Natural killer cell (primary cell): ENCODE data around the gene TES. TPM values are rescaled to one million over a fixed set of nuclear protein-coding genes. Genes with fewer than 3 reads are reported as not detected.

ENCODE experiments used
- ATAC-seq, 3 donors: fragments of 150-1000 bp in 2 of 3; fragments of 200-7000 bp in 1 of 3; cut with Tn5 transposase; 1 replicate in 1 of 3; 2 replicates in 2 of 3; pipeline ENCODE4 v1.10.0; 2021; ENCODE audit warnings: mild to moderate bottlenecking in 2 of 3, moderate library complexity in 2 of 3
- DNase-seq, 2 donors: peaks; one replicate each; pipeline versions ENCODE4 v3.0.0 to v3.0.0-alpha.2; 2013 to 2021; ENCODE audit warnings: mixed read lengths in 1 of 2
- H3K27ac ChIP-seq: one replicate; pipeline ENCODE4 v1.5.1; 2013; ENCODE audit warnings: mild to moderate bottlenecking, low read length
- H3K27me3 ChIP-seq: one replicate; pipeline ENCODE4 v1.6.1; 2013; ENCODE audit warnings: low read length; ENCODE audit not compliant: control insufficient read depth, insufficient read depth
- H3K36me3 ChIP-seq: one replicate; pipeline ENCODE4 v1.6.1; 2013; ENCODE audit warnings: low read length; ENCODE audit not compliant: control insufficient read depth, insufficient read depth
- H3K4me1 ChIP-seq: one replicate; pipeline ENCODE4 v1.6.1; 2013; ENCODE audit warnings: low read length; ENCODE audit not compliant: control insufficient read depth, insufficient read depth
- H3K4me3 ChIP-seq: one replicate; pipeline ENCODE4 v1.5.1; 2013; ENCODE audit warnings: low read length
- H3K9me3 ChIP-seq: one replicate; pipeline ENCODE4 v1.6.1; 2013; ENCODE audit warnings: low read length; ENCODE audit not compliant: control insufficient read depth, insufficient read depth
- H3K27ac Mint-ChIP-seq, 2 donors: one replicate each; pipeline ENCODE4 v1.8.0; 2022; ENCODE audit warnings: mild to moderate bottlenecking in 2 of 2, mixed read lengths in 2 of 2, moderate library complexity in 1 of 2
- H3K27me3 Mint-ChIP-seq, 2 donors: one replicate each; pipeline ENCODE4 v1.8.0; 2022; ENCODE audit warnings: low read depth in 2 of 2, mixed read lengths in 2 of 2
- H3K36me3 Mint-ChIP-seq: one replicate; pipeline ENCODE4 v1.8.0; 2022; ENCODE audit warnings: mixed read lengths
- H3K4me1 Mint-ChIP-seq, 2 donors: one replicate each; pipeline ENCODE4 v1.8.0; 2022; ENCODE audit warnings: mixed read lengths in 2 of 2
- H3K4me3 Mint-ChIP-seq: one replicate; pipeline ENCODE4 v1.8.0; 2022; ENCODE audit warnings: mild to moderate bottlenecking, moderate library complexity, mixed read lengths
- H3K9me3 Mint-ChIP-seq, 2 donors: one replicate each; pipeline ENCODE4 v1.8.0; 2022; ENCODE audit warnings: mixed read lengths in 2 of 2
- WGBS: methylation state at CpG from one replicate; pipeline ENCODE4 v1.1.7; 2013; ENCODE audit warnings: missing lambda C conversion rate; ENCODE audit not compliant: insufficient coverage; 5-methylcytosine and 5-hydroxymethylcytosine counted together
- intact Hi-C: fragments of 100-400 bp; cut with micrococcal nuclease; formaldehyde crosslinking; loops from one replicate; pipeline ENCODE4 v1.14.2; 2022
- total RNA-seq, 4 donors: library from RNA; stranded (reverse); fragments of 120-200 nt in 1 of 4; gene quantifications; one replicate each; pipeline versions ENCODE4 v1.2.3 to v1.2.4, GENCODE V29; 2013 to 2022
- TF ChIP-seq, protein P1 (sequence below): fragments of 200-600 bp; IDR thresholded peaks from one replicate; pipeline ENCODE4 v1.8.0; 2022; ENCODE audit warnings: antibody characterized with exemption

Gene TES
- total RNA-seq, 3 donors from 2014 or later (not counting 1 experiment from before 2014, with no cell fraction given), result 220 to 269 (median 227) TPM

DNA sequence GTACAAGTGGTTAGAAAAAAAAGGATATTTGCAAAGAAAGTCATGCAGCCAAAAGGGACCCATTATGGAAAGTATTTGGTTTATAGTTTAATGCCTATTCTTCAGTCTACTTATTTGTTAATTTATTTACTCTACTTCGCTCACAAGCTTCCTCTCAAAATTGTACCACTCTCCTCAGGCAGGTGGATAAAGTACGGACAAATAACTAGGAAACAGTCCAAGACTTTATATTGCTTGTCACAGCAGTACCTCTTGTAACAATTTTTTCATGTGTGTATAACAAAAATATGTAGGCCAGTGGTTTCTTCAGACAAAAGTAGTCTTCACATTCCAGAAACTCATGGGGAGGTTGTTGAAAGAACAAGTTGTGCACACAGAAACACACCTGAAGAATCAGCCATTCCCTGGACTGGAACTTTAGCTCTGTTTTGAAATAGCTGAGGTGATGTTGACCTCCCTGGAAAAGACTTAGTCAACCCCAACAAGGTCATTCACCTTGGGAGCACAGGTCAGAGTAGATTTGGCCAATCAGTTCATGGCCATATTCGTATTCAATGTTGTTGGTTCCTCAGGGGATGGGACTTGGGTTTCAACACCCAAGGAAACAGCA is 73.4 kb downstream of the TES start:
- H3K36me3 ChIP-seq, result no peaks in the 10 kb centered on the region
- TF ChIP-seq, protein P1, sequence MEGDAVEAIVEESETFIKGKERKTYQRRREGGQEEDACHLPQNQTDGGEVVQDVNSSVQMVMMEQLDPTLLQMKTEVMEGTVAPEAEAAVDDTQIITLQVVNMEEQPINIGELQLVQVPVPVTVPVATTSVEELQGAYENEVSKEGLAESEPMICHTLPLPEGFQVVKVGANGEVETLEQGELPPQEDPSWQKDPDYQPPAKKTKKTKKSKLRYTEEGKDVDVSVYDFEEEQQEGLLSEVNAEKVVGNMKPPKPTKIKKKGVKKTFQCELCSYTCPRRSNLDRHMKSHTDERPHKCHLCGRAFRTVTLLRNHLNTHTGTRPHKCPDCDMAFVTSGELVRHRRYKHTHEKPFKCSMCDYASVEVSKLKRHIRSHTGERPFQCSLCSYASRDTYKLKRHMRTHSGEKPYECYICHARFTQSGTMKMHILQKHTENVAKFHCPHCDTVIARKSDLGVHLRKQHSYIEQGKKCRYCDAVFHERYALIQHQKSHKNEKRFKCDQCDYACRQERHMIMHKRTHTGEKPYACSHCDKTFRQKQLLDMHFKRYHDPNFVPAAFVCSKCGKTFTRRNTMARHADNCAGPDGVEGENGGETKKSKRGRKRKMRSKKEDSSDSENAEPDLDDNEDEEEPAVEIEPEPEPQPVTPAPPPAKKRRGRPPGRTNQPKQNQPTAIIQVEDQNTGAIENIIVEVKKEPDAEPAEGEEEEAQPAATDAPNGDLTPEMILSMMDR, result no peak
- Mint-ChIP-seq H3K36me3 (no peaks in the 10 kb centered on the region), H3K27me3 (peaks cover 3 to 28% of the 10 kb centered on the region in 2 donors), H3K4me3 (no peak overlapping the region), H3K4me1 (no peaks in the 10 kb centered on the region), H3K9me3 (no peaks in the 10 kb centered on the region), H3K27ac (no peak overlapping the region)
- H3K27me3 ChIP-seq, result no peaks in the 10 kb centered on the region
- no peaks in the 10 kb centered on the region for H3K9me3 ChIP-seq
- intact Hi-C loops, result no loop called here
- no peak overlapping the region for H3K27ac ChIP-seq
- no peaks in the 10 kb centered on the region for H3K4me1 ChIP-seq
- no peak overlapping the region for H3K4me3 ChIP-seq
- 97% methylated on average over 2 of the region's 3 CpGs for WGBS
- no peak for ATAC-seq
- no peak for DNase-seq

DNA sequence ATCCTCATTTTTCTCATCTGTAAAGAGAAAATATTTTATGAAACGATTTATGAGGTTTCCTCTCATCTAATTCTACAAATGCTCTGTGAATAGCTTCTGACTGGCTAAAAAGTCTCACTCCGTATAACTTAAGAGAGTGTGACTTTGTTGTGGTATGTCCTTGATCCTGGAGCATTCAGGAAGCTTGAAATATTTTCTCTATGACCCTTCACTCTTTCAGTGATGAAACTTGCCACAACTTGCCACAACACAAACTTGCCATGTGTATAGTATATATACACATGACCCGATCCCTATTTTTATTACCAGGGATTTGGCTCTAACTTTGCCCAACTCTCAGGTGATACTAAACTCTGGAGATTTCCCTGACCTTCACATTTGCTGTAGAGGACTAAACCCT is 74.1 kb downstream of the TES start:
- no peaks in the 10 kb centered on the region for H3K4me1 ChIP-seq
- Mint-ChIP-seq H3K36me3 (no peaks in the 10 kb centered on the region), H3K27ac (no peak overlapping the region), H3K27me3 (peaks cover 3 to 26% of the 10 kb centered on the region in 2 donors), H3K4me3 (no peak overlapping the region), H3K9me3 (no peaks in the 10 kb centered on the region), H3K4me1 (no peaks in the 10 kb centered on the region)
- intact Hi-C loops, result no loop called here
- no peak for DNase-seq
- 80% methylated on average over 1 of the region's 3 CpGs for whole genome bisulfite sequencing
- TF ChIP-seq, protein P1, result no peak
- no peaks in the 10 kb centered on the region for H3K27me3 ChIP-seq
- H3K36me3 ChIP-seq, result no peaks in the 10 kb centered on the region
- H3K4me3 ChIP-seq, result no peak overlapping the region
- ATAC-seq, result no peak
- H3K9me3 ChIP-seq, result no peaks in the 10 kb centered on the region
- H3K27ac ChIP-seq, result no peak overlapping the region

DNA sequence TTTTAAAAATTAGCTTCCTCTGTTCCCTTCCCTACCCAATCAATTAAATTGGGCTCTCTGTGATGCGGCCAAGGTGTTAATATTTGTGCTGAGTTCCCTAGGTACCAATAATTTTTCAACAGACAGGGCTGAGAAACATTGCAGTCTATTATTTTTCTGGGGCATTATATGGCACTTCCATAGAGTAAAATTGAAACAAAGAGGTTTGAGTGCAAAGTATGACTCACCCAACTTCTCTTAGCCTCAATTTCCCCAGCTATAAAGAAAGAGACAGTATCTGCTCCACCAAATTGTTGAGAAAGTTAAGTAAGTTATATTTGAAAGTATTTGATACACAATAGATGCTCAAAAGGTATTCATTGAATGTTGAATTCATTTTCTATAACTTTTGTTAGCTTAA is 74.9 kb downstream of the TES start:
- Histone ChIP-seq H3K36me3 (no peaks in the 10 kb centered on the region), H3K27ac (no peak overlapping the region), H3K4me3 (no peak overlapping the region), H3K4me1 (no peaks in the 10 kb centered on the region), H3K9me3 (no peaks in the 10 kb centered on the region), H3K27me3 (no peaks in the 10 kb centered on the region)
- Mint-ChIP-seq H3K4me1 (no peaks in the 10 kb centered on the region), H3K4me3 (no peak overlapping the region), H3K9me3 (no peaks in the 10 kb centered on the region), H3K27me3 (peaks cover 3 to 23% of the 10 kb centered on the region in 2 donors), H3K27ac (no peak overlapping the region), H3K36me3 (no peaks in the 10 kb centered on the region)
- no peak for DNase-seq
- TF ChIP-seq, protein P1, result no peak
- ATAC-seq, result no peak
- intact Hi-C loops, result no loop called here
- 86% methylated on average over 1 of the region's 1 CpG for WGBS

DNA sequence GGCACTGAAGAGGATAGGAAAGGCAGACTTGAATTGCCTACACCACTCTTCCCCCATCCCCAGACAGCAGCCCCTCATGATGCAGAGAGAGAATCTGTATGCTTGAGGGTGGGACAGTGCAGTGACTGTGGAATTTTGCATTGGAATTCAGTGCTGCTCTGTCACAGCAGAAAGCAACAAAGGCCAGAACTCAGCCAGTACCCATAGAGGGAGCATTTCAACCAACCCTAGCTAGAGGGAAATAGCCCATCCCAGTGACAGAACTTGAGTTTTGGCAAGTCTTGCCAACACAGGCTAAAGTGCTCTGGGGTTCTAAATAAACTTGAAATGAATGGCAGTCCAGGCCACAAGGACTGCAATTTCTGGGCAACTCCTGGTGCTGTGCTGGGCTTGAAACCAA is 80.4 kb downstream of the TES start:
- H3K9me3 ChIP-seq, result no peaks in the 10 kb centered on the region
- ATAC-seq (no peak), DNase-seq (no peak)
- no peak overlapping the region for H3K27ac Mint-ChIP-seq
- H3K27me3 Mint-ChIP-seq, result peaks cover 23 to 52% of the 10 kb centered on the region in 2 donors
- intact Hi-C loops, result no loop called here
- peaks cover 12% of the 10 kb centered on the region for H3K36me3 Mint-ChIP-seq
- no peaks in the 10 kb centered on the region for H3K4me1 Mint-ChIP-seq
- H3K36me3 ChIP-seq, result no peaks in the 10 kb centered on the region
- TF ChIP-seq, protein P1, result no peak
- peaks cover 3 to 7% of the 10 kb centered on the region in 2 donors for H3K9me3 Mint-ChIP-seq
- H3K4me1 ChIP-seq, result no peaks in the 10 kb centered on the region
- no peak overlapping the region for H3K4me3 Mint-ChIP-seq
- H3K4me3 ChIP-seq, result no peak overlapping the region
- H3K27me3 ChIP-seq, result peaks cover 3% of the 10 kb centered on the region
- no peak overlapping the region for H3K27ac ChIP-seq
